Epithelial cell of prostate (primary cell): ENCODE results near the gene AGER.
"Not testable (repeated sequence)": the region's sequence is repeated elsewhere in the genome, so short reads cannot be mapped to it uniquely, and the experiment has no call there.

ENCODE experiments used
- DNase-seq: peaks from one replicate; pipeline ENCODE4 v3.0.0-alpha.2; 2011; ENCODE audit warnings: low read depth, low spot score
- H3K27ac ChIP-seq: fragments of 450-650 bp; 2 replicates; pipeline ENCODE4 v1.5.1; 2017; ENCODE audit warnings: mild to moderate bottlenecking

The AGER gene

GRCh38 chr6:32187725-32188380 lies 3.8 kb upstream of the AGER start:
- DNase-seq, result not testable (repeated sequence)

GRCh38 chr6:32187009-32187709 lies 3.1 kb upstream of the AGER start:
- peak overlapping the region; percentile 28 for H3K27ac ChIP-seq
- no peak for DNase-seq

More at GRCh38 chr6:32187725-32188380, 3.8 kb upstream of the AGER start:
- H3K27ac ChIP-seq, result not testable (repeated sequence)

- not testable (repeated sequence) for DNase-seq
- peak overlapping the region; percentile 28 for H3K27ac ChIP-seq
Measured at GRCh38 chr6:32186151-32186840, 2.2 kb upstream of the AGER start.

GRCh38 chr6:32185681-32186131 lies 1.7 kb upstream of the AGER start:
- not testable (repeated sequence) for DNase-seq
- H3K27ac ChIP-seq, result peak overlapping the region; percentile 28

GRCh38 chr6:32183483-32184083 lies 470 bp downstream of the AGER start:
- H3K27ac ChIP-seq, result no peak overlapping the region
- DNase-seq, result no peak

- DNase-seq, result no peak
- no peak overlapping the region for H3K27ac ChIP-seq
Measured at GRCh38 chr6:32183030-32183429, 1.0 kb downstream of the AGER start.

- H3K27ac ChIP-seq, result no peak overlapping the region
- no peak for DNase-seq
Measured at GRCh38 chr6:32182555-32182981, 1.5 kb downstream of the AGER start.

GRCh38 chr6:32181915-32182529 lies 2.0 kb downstream of the AGER start:
- H3K27ac ChIP-seq, result no peak overlapping the region

GRCh38 chr6:32181148-32181702 lies 2.8 kb downstream of the AGER start:
- no peak for DNase-seq
- no peak overlapping the region for H3K27ac ChIP-seq

More at GRCh38 chr6:32181915-32182529, 2.0 kb downstream of the AGER start:
- DNase-seq, result no peak

GRCh38 chr6:32179766-32180405 lies 4.2 kb downstream of the AGER start:
- no peak overlapping the region for H3K27ac ChIP-seq
- DNase-seq, result no peak

GRCh38 chr6:32178547-32179440 lies 5.3 kb downstream of the AGER start:
- H3K27ac ChIP-seq, result peak overlapping the region; percentile 97
- DNase-seq, result no peak

- peak within 1 kb of the TSS; percentile 97 for H3K27ac ChIP-seq
- peak; percentile 100 for DNase-seq
Measured at GRCh38 chr6:32177788-32178546, 6.1 kb downstream of the AGER start, which contains the start of gene RNF5. TSS of gene RNF5 (plus strand) at chr6:32178405. CDS start at chr6:32178512, 107 bp downstream.

- peak overlapping the region; percentile 97 for H3K27ac ChIP-seq
- no peak for DNase-seq
Measured at GRCh38 chr6:32177183-32177787, 6.8 kb downstream of the AGER start.

GRCh38 chr6:32176476-32177182 lies 7.4 kb downstream of the AGER start:
- H3K27ac ChIP-seq, result peak overlapping the region; percentile 97
- no peak for DNase-seq

- peak; percentile 80 for DNase-seq
- peak within 1 kb of the TSS; percentile 97 for H3K27ac ChIP-seq
Measured at GRCh38 chr6:32175711-32176475, 8.2 kb downstream of the AGER start, which contains the start of gene AGPAT1. TSS of gene AGPAT1 (minus strand) at chr6:32176084. CDS start at chr6:32171496, 4,588 bp downstream.

- DNase-seq, result no peak
- H3K27ac ChIP-seq, result peak overlapping the region; percentile 97
Measured at GRCh38 chr6:32175322-32175710, 8.7 kb downstream of the AGER start.
